ENCODE data around the gene TGFBR3L.
"Not testable (repeated sequence)": the region's sequence is repeated elsewhere in the genome, so short reads cannot be mapped to it uniquely, and the experiment has no call there.

The TGFBR3L gene

DNA sequence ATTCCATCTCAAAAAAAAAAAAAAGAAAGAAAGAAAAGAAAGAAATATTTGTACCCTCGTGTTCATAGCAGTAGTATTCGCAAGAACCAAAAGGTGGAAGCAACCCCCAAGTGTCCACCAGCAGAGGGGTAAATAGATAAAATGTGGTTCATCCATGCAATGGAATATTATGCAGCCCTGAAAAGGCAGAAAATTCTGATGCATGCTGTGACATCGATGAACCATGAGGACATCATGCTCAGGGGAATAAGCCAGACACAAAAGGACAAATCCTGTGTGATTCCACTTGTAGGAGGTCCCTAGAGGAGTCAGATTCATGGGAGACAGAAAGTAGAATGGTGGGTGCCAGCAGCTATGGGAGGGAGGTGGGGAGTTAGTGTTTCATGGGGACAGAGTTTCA is 32.7 kb upstream of the TGFBR3L start:
- DNase-seq: no peak

GRCh38 chr19:7883105-7883504 is 31.5 kb upstream of the TGFBR3L start:
- DNase-seq: no peak

- no peak for DNase-seq
Observed at GRCh38 chr19:7883796-7884570, 30.6 kb upstream of the TGFBR3L start.

DNA sequence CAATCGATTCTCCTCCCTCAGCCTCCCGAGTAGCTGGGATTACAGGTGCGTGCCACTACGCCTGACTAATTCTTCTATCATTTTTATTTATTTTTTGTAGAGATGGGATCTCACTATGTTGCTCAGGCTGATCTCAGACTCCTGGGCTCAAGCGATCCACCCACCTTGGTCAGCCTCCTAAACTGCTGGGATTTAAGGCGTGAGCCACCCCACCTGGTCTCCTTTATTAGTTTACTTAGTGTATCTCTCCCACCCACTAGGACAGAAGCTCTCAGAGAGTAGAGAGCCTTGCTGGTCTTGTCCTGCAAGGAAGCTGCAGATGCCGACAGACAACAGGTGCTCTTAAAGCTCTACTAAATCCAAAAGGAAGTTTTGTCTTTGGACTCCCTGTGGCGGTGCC is 28.8 kb upstream of the TGFBR3L start:
- DNase-seq: no peak

- no peak for DNase-seq
Observed at GRCh38 chr19:7887408-7888144, 27.1 kb upstream of the TGFBR3L start.

- DNase-seq: no peak
Observed at GRCh38 chr19:7888145-7888825, 26.3 kb upstream of the TGFBR3L start, which contains the start of gene LRRC8E. Gene LRRC8E, plus strand, starts transcription at chr19:7888510. Its CDS starts 7,094 bp downstream, at chr19:7895604.

GRCh38 chr19:7888826-7889217 is 25.8 kb upstream of the TGFBR3L start:
- no peak for DNase-seq

DNA sequence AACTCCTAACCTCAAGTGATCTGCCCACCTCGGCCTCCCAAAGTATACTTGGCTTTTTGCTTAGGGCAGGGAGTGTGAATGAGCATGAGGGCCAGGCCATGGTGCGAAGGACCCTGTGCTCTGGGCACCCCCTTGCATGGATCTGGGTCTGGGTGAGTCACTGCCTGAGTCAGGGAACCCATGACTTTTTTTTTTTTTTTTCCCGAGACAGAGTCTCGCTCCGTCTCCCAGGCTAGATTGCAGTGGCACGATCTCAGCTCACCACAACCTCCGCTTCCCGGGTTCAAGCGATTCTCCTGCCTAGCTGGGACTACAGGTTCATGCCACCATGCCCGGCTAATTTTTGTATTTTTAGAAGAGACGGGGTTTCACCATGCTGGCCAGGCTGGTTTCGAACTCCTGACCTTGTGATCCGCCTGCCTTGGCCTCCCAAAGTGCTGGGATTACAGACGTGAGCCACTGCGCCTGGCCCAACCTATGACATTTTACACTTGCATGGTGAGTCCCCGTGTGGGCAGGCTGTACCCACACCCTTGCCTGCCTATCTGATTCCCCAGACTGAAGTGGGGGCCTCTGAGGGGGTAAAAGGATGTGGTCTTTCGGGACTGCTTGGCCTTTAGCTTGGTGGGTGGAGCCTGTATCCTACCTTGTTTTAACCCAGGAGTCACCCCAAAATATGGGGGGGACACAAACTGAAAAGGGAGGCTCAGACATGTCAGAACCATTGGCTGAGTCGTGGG is 21.1 kb upstream of the TGFBR3L start:
- DNase-seq: not testable (repeated sequence)

- peak; percentile 62 for DNase-seq
Observed at GRCh38 chr19:7894612-7895309, 19.9 kb upstream of the TGFBR3L start.

DNA sequence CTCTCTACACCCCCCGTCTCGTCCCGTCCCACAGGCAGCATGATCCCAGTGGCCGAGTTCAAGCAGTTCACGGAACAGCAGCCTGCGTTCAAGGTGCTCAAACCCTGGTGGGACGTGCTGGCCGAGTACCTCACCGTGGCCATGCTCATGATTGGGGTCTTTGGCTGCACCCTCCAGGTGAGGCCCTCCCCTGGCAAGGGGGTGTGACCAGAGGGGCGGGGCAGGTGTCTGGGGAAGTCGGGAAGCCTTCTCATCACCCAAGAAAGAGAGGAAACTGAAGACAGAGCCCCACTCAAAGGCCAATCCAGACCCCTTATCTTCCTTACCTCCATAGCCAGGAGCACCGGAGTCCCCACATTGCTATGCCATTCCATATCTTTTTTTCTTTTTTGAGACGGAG is 19.1 kb upstream of the TGFBR3L start:
- no peak for DNase-seq

GRCh38 chr19:7897292-7897691 is 17.3 kb upstream of the TGFBR3L start:
- DNase-seq: no peak

- no peak for DNase-seq
Observed at GRCh38 chr19:7898967-7899366, 15.7 kb upstream of the TGFBR3L start.

DNA sequence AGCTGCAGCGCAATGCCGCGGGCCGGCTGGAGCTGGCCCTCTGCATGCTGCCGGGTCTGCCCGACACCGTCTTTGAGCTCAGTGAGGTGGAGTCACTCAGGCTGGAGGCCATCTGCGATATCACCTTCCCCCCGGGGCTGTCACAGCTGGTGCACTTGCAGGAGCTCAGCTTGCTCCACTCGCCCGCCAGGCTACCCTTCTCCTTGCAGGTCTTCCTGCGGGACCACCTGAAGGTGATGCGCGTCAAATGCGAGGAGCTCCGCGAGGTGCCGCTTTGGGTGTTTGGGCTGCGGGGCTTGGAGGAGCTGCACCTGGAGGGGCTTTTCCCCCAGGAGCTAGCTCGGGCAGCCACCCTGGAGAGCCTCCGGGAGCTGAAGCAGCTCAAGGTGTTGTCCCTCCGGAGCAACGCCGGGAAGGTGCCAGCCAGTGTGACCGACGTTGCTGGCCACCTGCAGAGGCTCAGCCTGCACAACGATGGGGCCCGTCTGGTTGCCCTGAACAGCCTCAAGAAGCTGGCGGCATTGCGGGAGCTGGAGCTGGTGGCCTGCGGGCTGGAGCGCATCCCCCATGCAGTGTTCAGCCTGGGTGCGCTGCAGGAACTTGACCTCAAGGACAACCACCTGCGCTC is 14.8 kb upstream of the TGFBR3L start:
- DNase-seq: no peak

- DNase-seq: no peak
Observed at GRCh38 chr19:7900401-7900870, 14.2 kb upstream of the TGFBR3L start.

GRCh38 chr19:7900931-7901330 is 13.7 kb upstream of the TGFBR3L start:
- no peak for DNase-seq

GRCh38 chr19:7901337-7901736 is 13.3 kb upstream of the TGFBR3L start:
- DNase-seq: no peak

GRCh38 chr19:7902796-7903243 is 11.8 kb upstream of the TGFBR3L start:
- no peak for DNase-seq

GRCh38 chr19:7903244-7904073 is 11.2 kb upstream of the TGFBR3L start, which contains the start of gene MAP2K7:
Gene MAP2K7, plus strand, starts transcription at chr19:7903877. Its CDS starts 68 bp downstream, at chr19:7903945.
- DNase-seq: peak; percentile 98

- no peak for DNase-seq
Observed at GRCh38 chr19:7904074-7905020, 10.3 kb upstream of the TGFBR3L start.

Measured in DMS153 (cell line).